HG03469 (cell line): ENCODE results near the gene IFNK.
"Not testable (repeated sequence)": the region's sequence is repeated elsewhere in the genome, so short reads cannot be mapped to it uniquely, and the experiment has no call there.

Source experiments
- ATAC-seq: cut with Tn5 transposase; IDR thresholded peaks from one replicate; pipeline ENCODE4 v1.9.1; 2021; ENCODE audit warnings: mild to moderate bottlenecking, moderate library complexity, moderate number of reproducible peaks; ENCODE audit not compliant: unreplicated experiment

Gene IFNK

GRCh38 chr9:27524236-27524635 is at the start of gene IFNK:
Gene IFNK, plus strand, starts transcription at chr9:27524290. Its CDS starts 47 bp downstream, at chr9:27524337.
- ATAC-seq, result no peak

GRCh38 chr9:27474305-27474704 is 49.8 kb upstream of the IFNK start:
- ATAC-seq, result no peak

GRCh38 chr9:27475057-27475595 is 49.0 kb upstream of the IFNK start:
- no peak for ATAC-seq

- no peak for ATAC-seq
Observed at GRCh38 chr9:27476870-27477515, 47.1 kb upstream of the IFNK start.

GRCh38 chr9:27478322-27478721 is 45.8 kb upstream of the IFNK start:
- no peak for ATAC-seq

- ATAC-seq, result no peak
Observed at GRCh38 chr9:27482709-27483108, 41.4 kb upstream of the IFNK start.

- no peak for ATAC-seq
Observed at GRCh38 chr9:27483576-27483975, 40.5 kb upstream of the IFNK start.

- peak; percentile 84 for ATAC-seq
Observed at GRCh38 chr9:27485158-27485557, 38.9 kb upstream of the IFNK start.

GRCh38 chr9:27487128-27487640 is 36.9 kb upstream of the IFNK start:
- no peak for ATAC-seq

- ATAC-seq, result no peak
Observed at GRCh38 chr9:27487927-27488326, 36.2 kb upstream of the IFNK start.

GRCh38 chr9:27489087-27489876 is 34.8 kb upstream of the IFNK start:
- peak; percentile 59 for ATAC-seq

- peak; percentile 45 for ATAC-seq
Observed at GRCh38 chr9:27491154-27491553, 32.9 kb upstream of the IFNK start.

- ATAC-seq, result no peak
Observed at GRCh38 chr9:27495480-27496134, 28.5 kb upstream of the IFNK start.

- no peak for ATAC-seq
Observed at GRCh38 chr9:27496135-27496504, 28.0 kb upstream of the IFNK start.

GRCh38 chr9:27497883-27498417 is 26.1 kb upstream of the IFNK start:
- ATAC-seq, result no peak

- no peak for ATAC-seq
Observed at GRCh38 chr9:27499451-27499850, 24.6 kb upstream of the IFNK start.

- not testable (repeated sequence) for ATAC-seq
Observed at GRCh38 chr9:27500902-27501301, 23.2 kb upstream of the IFNK start.

GRCh38 chr9:27503623-27504022 is 20.5 kb upstream of the IFNK start:
- no peak for ATAC-seq

- ATAC-seq, result no peak
Observed at GRCh38 chr9:27504259-27504658, 19.8 kb upstream of the IFNK start.

- no peak for ATAC-seq
Observed at GRCh38 chr9:27505744-27506161, 18.3 kb upstream of the IFNK start.

GRCh38 chr9:27506981-27507380 is 17.1 kb upstream of the IFNK start:
- no peak for ATAC-seq
